OCI-LY3 (cell line): ENCODE results near the gene AHRR.
"Not testable (repeated sequence)": the region's sequence is repeated elsewhere in the genome, so short reads cannot be mapped to it uniquely, and the experiment has no call there.

Experiments used
- H2AFZ ChIP-seq: fragments of 200-600, 300-600 bp; shearing (Covaris generic); 2 replicates; pipeline ENCODE4 v1.6.0; 2014; ENCODE audit warnings: antibody characterized with exemption, low read depth, low read length
- H3K27ac ChIP-seq: fragments of 200-600, 300-600 bp; sonication (generic); 2 replicates; pipeline ENCODE4 v1.5.1; 2014; ENCODE audit warnings: mild to moderate bottlenecking, low read length, moderate library complexity, mixed read lengths
- H3K27me3 ChIP-seq: fragments of 200-600, 300-600 bp; sonication (generic); 2 replicates; pipeline ENCODE4 v1.6.1; 2014; ENCODE audit warnings: low read depth, low read length, mixed read lengths
- H3K36me3 ChIP-seq: fragments of 200-600, 300-600 bp; sonication (generic); replicated peaks from 2 replicates; pipeline ENCODE3; 2014; ENCODE audit warnings: low read depth, low read length, mixed read lengths
- H3K4me1 ChIP-seq: fragments of 300-600, 200-600 bp; sonication (generic); 2 replicates; pipeline ENCODE4 v1.6.1; 2014; ENCODE audit warnings: low read length, mixed read lengths
- H3K4me2 ChIP-seq: fragments of 200-600, 300-600 bp; sonication (generic); 2 replicates; pipeline ENCODE4 v1.6.1; 2014; ENCODE audit warnings: low read length, mixed read lengths
- H3K4me3 ChIP-seq: fragments of 300-600, 200-600 bp; sonication (generic); 2 replicates; pipeline ENCODE4 v1.5.1; 2014; ENCODE audit warnings: antibody characterized with exemption, mild to moderate bottlenecking, low read length, moderate library complexity
- H3K79me2 ChIP-seq: fragments of 300-600, 200-600 bp; shearing (Covaris generic); 2 replicates; pipeline ENCODE4 v1.6.1; 2014; ENCODE audit warnings: mild to moderate bottlenecking, low read length, mixed read lengths
- H3K9ac ChIP-seq: fragments of 300-600, 200-600 bp; shearing (Covaris generic); 2 replicates; pipeline ENCODE4 v1.6.0; 2014; ENCODE audit warnings: mild to moderate bottlenecking, low read length, moderate library complexity
- H3K9me3 ChIP-seq: fragments of 200-600, 300-600 bp; shearing (Covaris generic); 2 replicates; pipeline ENCODE4 v1.6.1; 2014; ENCODE audit warnings: low read length, mixed read lengths; ENCODE audit not compliant: insufficient read depth
- H4K20me1 ChIP-seq: fragments of 200-600, 300-600 bp; sonication (generic); 2 replicates; pipeline ENCODE4 v1.6.1; 2016; ENCODE audit warnings: low read length, mixed read lengths; ENCODE audit not compliant: insufficient read depth
- CTCF ChIP-seq: fragments of 200-600, 300-600 bp; sonication (generic); IDR thresholded peaks from 2 replicates; pipeline ENCODE4 v1.5.1; 2014; ENCODE audit warnings: antibody characterized with exemption, low read length, low read depth
- EZH2phosphoT487 ChIP-seq: fragments of 200-600 bp; shearing (Covaris generic); IDR thresholded peaks from 2 replicates; pipeline ENCODE4 v1.6.1; 2018; ENCODE audit warnings: antibody characterized with exemption, mixed run types, low read depth

Gene AHRR

GRCh38 chr5:401146-402034 lies 79.9 kb downstream of the AHRR start:
- H2AFZ ChIP-seq = no peak overlapping the region
- no peak overlapping the region for H3K4me3 ChIP-seq
- H3K9ac ChIP-seq = no peak overlapping the region
- peaks cover 11% of the 10 kb centered on the region for H3K27me3 ChIP-seq
- no peak for TF ChIP-seq EZH2phosphoT487
- no peak for TF ChIP-seq CTCF
- H3K27ac ChIP-seq = no peak overlapping the region
- no peaks in the 10 kb centered on the region for H4K20me1 ChIP-seq
- no peaks in the 10 kb centered on the region for H3K36me3 ChIP-seq
- H3K4me1 ChIP-seq = peaks cover 12% of the 10 kb centered on the region
- H3K79me2 ChIP-seq = no peaks in the 10 kb centered on the region
- H3K9me3 ChIP-seq = no peaks in the 10 kb centered on the region
- no peak overlapping the region for H3K4me2 ChIP-seq

GRCh38 chr5:402219-402614 lies 80.7 kb downstream of the AHRR start:
- Histone ChIP-seq H3K27me3 (peaks cover 11% of the 10 kb centered on the region), H3K4me1 (peaks cover 12% of the 10 kb centered on the region)
- not testable (repeated sequence) for H3K27ac ChIP-seq, H3K4me2 ChIP-seq, H3K9ac ChIP-seq, H3K9me3 ChIP-seq, H4K20me1 ChIP-seq, H3K79me2 ChIP-seq, H2AFZ ChIP-seq, H3K36me3 ChIP-seq, H3K4me3 ChIP-seq

- no peak overlapping the region for H3K27ac ChIP-seq
- no peaks in the 10 kb centered on the region for H4K20me1 ChIP-seq
- no peaks in the 10 kb centered on the region for H3K9me3 ChIP-seq
- H3K4me2 ChIP-seq = no peak overlapping the region
- no peaks in the 10 kb centered on the region for H3K79me2 ChIP-seq
- H3K27me3 ChIP-seq = peaks cover 11% of the 10 kb centered on the region
- H3K4me3 ChIP-seq = no peak overlapping the region
- H3K36me3 ChIP-seq = no peaks in the 10 kb centered on the region
- TF ChIP-seq CTCF (no peak), EZH2phosphoT487 (no peak)
- no peak overlapping the region for H2AFZ ChIP-seq
- no peak overlapping the region for H3K9ac ChIP-seq
- H3K4me1 ChIP-seq = peaks cover 12% of the 10 kb centered on the region
Observed at GRCh38 chr5:402615-403359, 81.3 kb downstream of the AHRR start.

GRCh38 chr5:403995-404394 lies 82.5 kb downstream of the AHRR start:
- Histone ChIP-seq H3K4me1 (peaks cover 12% of the 10 kb centered on the region), H3K36me3 (no peaks in the 10 kb centered on the region), H3K4me3 (no peak overlapping the region), H3K9ac (no peak overlapping the region), H3K27me3 (peaks cover 11% of the 10 kb centered on the region), H2AFZ (no peak overlapping the region), H4K20me1 (no peaks in the 10 kb centered on the region), H3K9me3 (no peaks in the 10 kb centered on the region), H3K27ac (no peak overlapping the region), H3K4me2 (no peak overlapping the region), H3K79me2 (no peaks in the 10 kb centered on the region)
- no peak for TF ChIP-seq CTCF
- no peak for TF ChIP-seq EZH2phosphoT487
